ENCODE data around the gene INSM1. TPM values are rescaled to one million over a fixed set of nuclear protein-coding genes. Genes with fewer than 3 reads are reported as not detected.

INSM1 gene
- polyA plus RNA-seq, 1 experiment: not detected

DNA sequence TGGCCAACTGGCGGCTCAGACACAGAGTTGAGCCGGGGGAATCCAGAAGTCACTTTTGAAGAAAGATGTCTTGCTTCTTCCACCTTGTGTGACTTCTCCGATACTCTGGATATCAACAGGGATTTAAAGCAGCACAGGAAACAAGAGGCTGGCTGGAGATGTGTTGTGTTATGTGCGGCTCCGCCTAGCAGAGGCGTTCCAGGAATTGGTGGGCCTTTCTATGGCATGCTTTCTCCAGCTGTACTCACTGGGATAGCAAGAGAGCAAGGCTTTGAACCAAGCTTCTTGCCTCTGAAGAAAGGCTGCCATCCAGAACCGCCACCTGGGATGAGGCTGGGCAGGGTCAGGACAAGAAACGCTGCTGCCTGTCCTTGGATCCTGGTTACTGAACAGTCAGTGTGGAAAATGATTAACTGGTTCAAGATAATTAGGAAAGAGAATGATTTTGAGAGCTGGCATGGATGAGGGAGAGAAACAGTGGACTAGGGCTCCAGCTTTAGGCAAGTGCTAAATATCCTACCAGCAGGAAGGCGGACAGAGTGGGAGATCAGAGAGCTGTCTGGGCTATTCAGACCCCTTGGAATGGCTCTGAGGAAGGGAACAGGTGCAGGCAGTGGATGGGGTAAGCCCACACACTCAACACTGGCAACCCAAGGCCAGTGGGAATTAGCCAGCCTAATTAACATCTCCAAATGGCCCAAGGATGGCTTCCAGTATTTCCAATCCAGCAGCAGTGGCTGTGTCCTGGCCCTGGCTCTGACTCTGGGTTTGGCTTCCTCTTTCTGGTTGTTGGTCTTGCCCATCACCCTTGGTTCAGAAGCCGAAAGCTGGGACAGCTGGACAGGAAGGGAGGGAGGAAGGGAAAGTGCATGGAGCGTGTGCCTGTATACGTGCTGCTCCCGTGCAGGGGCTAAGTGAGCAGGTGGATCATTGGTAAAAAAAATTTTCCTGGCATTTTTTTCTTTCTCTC, 31.9 kb downstream of the INSM1 start:
- ChIA-PET CTCF (no interaction called here), POLR2A (no interaction called here)
- Histone ChIP-seq H3K4me3 (ENCODE audit: low read depth, low read length) (no peak overlapping the region), H3K36me3 (ENCODE audit: control insufficient read depth, insufficient read depth, low read length) (no peaks in the 10 kb centered on the region), H3K27me3 (ENCODE audit: control insufficient read depth, insufficient read depth, low read length) (no peaks in the 10 kb centered on the region)
- no peak for DNase-seq (ENCODE audit: low read depth)
- TF ChIP-seq, protein P1, sequence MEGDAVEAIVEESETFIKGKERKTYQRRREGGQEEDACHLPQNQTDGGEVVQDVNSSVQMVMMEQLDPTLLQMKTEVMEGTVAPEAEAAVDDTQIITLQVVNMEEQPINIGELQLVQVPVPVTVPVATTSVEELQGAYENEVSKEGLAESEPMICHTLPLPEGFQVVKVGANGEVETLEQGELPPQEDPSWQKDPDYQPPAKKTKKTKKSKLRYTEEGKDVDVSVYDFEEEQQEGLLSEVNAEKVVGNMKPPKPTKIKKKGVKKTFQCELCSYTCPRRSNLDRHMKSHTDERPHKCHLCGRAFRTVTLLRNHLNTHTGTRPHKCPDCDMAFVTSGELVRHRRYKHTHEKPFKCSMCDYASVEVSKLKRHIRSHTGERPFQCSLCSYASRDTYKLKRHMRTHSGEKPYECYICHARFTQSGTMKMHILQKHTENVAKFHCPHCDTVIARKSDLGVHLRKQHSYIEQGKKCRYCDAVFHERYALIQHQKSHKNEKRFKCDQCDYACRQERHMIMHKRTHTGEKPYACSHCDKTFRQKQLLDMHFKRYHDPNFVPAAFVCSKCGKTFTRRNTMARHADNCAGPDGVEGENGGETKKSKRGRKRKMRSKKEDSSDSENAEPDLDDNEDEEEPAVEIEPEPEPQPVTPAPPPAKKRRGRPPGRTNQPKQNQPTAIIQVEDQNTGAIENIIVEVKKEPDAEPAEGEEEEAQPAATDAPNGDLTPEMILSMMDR (IDR thresholded peaks at IDR 0.05; ENCODE audit: insufficient read depth, low read depth, low read length): no peak

DNA sequence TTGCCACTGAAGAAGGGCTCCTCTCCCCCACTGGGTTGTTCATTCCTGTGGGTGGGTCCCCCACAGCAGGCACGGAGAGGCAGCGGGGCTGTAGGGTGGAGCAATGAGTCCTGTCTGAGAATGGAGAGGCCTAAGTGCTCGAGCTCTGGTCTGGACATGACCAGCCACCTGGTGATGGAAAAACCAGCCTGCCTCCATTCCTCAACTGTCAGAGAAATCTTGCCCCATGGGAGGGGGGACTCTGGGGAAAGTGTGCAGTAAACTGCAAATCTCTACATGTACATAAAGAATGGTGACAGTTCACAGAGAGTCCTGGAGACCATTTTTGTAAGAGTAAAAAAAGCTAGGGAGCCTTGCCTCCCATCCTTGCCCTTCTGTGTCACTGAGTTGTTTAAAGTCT, 34.1 kb downstream of the INSM1 start:
- no peak for DNase-seq (ENCODE audit: low read depth)
- TF ChIP-seq, protein P1 (IDR thresholded peaks at IDR 0.05; ENCODE audit: insufficient read depth, low read depth, low read length): no peak
- POLR2A ChIA-PET: no interaction called here
- H3K27me3 ChIP-seq (ENCODE audit: control insufficient read depth, insufficient read depth, low read length): no peaks in the 10 kb centered on the region
- H3K36me3 ChIP-seq (ENCODE audit: control insufficient read depth, insufficient read depth, low read length): no peaks in the 10 kb centered on the region
- CTCF ChIA-PET: no interaction called here
- H3K4me3 ChIP-seq (ENCODE audit: low read depth, low read length): no peak overlapping the region

DNA sequence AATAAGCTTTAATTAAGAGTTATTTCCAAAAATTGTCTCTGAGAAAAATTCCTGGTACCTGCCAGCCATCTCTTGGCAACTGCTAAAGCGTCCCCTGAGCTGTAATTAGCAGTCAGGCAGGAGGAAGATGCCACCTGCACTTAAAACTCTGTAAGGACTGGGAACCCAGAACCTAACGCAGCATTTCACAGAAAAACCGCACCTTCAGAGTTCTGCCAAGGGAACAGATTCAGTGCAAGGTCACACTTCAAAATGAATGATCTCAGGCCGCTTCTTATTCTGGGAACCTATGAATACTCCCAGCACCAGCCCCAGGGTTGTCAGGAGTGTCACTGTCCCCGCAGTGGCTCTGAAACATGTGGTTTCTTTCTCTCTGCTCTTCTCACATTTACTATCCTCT, 36.7 kb downstream of the INSM1 start:
- Histone ChIP-seq H3K4me3 (ENCODE audit: low read depth, low read length) (no peak overlapping the region), H3K36me3 (ENCODE audit: control insufficient read depth, insufficient read depth, low read length) (no peaks in the 10 kb centered on the region), H3K27me3 (ENCODE audit: control insufficient read depth, insufficient read depth, low read length) (no peaks in the 10 kb centered on the region)
- ChIA-PET POLR2A (no interaction called here), CTCF (interaction anchor here (2.1 kb wide), 1 partner anchor 42 kb away, joined by 5 read pairs; no protein-coding TSS in a partner anchor)
- DNase-seq (ENCODE audit: low read depth): no peak
- TF ChIP-seq, protein P1 (IDR thresholded peaks at IDR 0.05; ENCODE audit: insufficient read depth, low read depth, low read length): no peak

DNA sequence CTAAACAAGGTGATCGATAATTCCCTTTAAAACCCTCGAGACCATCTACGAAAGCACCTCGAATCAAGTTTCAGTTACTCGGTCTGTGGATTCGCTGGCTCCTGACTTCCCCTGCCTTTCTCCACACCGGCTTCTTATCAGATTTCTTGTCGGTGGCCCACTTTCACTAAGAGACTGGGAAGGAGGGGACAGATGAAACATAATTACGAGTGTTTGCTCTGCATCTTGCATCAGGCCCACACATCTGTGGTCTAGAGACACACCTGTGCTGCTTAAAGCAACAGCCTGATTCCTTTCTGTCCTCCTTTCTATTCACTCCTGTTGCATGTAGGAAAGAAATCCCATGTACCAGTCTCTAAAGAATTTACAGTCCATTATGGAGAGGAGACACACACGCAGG, 37.7 kb downstream of the INSM1 start:
- Histone ChIP-seq H3K36me3 (ENCODE audit: control insufficient read depth, insufficient read depth, low read length) (no peaks in the 10 kb centered on the region), H3K4me3 (ENCODE audit: low read depth, low read length) (no peak overlapping the region), H3K27me3 (ENCODE audit: control insufficient read depth, insufficient read depth, low read length) (no peaks in the 10 kb centered on the region)
- TF ChIP-seq, protein P1 (IDR thresholded peaks at IDR 0.05; ENCODE audit: insufficient read depth, low read depth, low read length): no peak
- no peak for DNase-seq (ENCODE audit: low read depth)
- ChIA-PET CTCF (no interaction called here), POLR2A (no interaction called here)

DNA sequence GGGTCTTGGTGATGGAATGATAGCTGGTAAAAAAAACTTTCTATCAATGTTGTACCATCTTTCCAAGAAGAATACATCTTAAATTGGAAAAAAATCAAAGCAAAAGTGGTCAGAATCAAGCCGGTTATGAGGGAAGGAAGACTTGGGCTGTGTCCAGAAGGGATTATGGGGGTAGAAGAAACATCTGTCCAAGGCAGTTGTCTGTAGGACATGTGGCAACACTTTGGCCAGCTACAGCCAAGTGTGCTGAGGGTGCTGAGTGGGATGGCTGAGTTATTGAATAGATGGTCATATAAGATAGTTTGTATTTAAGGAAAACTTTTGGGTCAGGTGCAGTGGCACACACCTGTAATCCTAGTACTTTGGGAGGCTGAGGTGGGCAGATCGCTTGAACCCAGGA, 38.4 kb downstream of the INSM1 start:
- Histone ChIP-seq H3K4me3 (ENCODE audit: low read depth, low read length) (no peak overlapping the region), H3K36me3 (ENCODE audit: control insufficient read depth, insufficient read depth, low read length) (no peaks in the 10 kb centered on the region), H3K27me3 (ENCODE audit: control insufficient read depth, insufficient read depth, low read length) (no peaks in the 10 kb centered on the region)
- no peak for DNase-seq (ENCODE audit: low read depth)
- POLR2A ChIA-PET: no interaction called here
- TF ChIP-seq, protein P1 (IDR thresholded peaks at IDR 0.05; ENCODE audit: insufficient read depth, low read depth, low read length): no peak
- CTCF ChIA-PET: interaction anchor here (1.4 to 2.0 kb wide), 3 partner anchors 13 to 46 kb away, joined by 4 to 13 read pairs (median 6); no protein-coding TSS in a partner anchor

All from BJ (cell line).